ENCODE results near the gene PPL. TPM values are rescaled to one million over a fixed set of nuclear protein-coding genes. Genes with fewer than 3 reads are reported as not detected.

The PPL gene
- total RNA-seq, 2 experiments from 2014 or later: 0.05 TPM; not detected in 1

DNA sequence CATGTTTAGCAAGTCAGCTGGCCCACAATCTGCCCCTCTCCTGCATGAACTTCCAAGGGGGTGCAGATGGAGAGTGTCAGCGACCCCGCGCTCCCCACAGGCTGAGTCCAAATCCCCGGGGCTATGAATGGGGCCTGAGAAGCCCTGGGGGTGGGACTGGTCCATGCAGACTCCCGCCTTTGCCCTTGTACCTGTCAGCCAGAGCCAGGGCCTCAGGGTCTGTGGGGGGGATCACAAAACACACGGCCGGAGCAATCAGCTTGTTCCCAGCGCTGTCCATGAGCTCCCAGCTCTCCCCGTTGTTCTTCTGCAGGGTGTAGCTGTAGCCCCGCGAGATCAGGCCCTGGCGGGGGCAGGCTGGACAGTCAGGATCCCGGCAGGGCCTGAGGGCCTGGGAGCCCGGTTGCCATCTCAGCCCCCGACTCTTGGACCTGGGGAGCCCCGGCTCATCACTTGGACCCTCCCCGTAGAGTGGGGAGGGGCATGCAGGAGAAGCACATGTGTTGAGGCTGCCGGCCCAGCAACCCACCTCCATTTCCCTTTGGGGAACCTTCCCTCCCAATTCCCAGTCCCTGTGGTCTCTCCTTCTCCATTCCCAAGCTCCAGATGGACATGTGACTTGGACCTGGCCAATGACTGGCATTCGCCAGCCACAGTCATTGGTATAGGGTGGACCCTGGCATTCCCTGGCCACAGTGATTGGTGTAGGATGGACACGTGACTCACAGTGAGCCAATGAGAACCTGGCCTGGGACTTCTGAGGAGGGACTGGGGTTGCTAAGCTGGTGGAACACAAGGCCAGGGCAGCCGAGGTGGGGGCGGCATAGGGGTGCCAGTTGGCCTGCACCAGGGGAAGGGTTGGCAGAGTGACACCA, 42.4 kb downstream of the PPL start:
- Mint-ChIP-seq H3K4me1 (ENCODE audit: low read depth) (no peaks in the 10 kb centered on the region), H3K27ac (no peak overlapping the region), H3K4me3 (no peak overlapping the region), H3K9me3 (no peaks in the 10 kb centered on the region), H3K27me3 (no peaks in the 10 kb centered on the region), H3K36me3 (no peaks in the 10 kb centered on the region)
- intact Hi-C loops (cut with micrococcal nuclease): no loop called here
- CTCF ChIA-PET: no interaction called here
- no peak for DNase-seq
- POLR2A ChIA-PET: no interaction called here

DNA sequence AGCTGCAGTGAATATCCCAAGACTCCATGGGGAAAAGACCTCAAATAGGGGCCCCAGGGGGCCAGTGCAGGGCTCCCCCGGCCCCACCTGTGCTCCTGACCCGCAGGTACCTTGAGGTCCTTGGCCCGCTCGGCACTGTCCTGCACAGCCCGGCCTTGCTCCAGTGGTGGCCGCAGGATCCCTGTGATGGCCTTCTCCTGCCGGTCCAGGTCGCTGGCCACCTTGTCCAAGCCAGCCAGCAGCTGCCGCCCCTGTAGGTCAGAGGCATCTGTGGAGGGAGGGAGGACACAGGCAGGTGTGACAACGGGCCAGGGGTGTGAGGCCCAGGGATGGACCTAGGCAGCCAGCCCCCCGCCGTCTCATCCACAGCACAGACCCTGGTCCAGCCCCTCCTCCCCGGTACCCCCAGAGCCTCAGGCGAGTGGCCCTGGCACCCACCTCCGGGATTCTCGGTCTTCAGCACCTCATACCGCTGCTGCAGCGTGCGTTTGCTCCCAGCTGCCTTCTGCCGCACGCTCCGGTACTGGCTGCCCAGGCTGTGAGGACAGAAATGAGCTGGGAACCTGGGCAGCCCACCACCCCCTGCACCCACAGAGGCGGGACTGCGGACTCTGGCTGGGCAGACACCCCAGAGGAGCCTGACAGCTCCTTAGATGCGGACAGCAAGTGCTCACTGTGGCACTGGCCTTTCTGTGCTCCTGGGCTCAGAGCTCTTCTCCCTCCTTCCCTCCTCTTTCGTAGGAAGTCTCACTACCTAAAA, 43.7 kb downstream of the PPL start:
- intact Hi-C loops (cut with micrococcal nuclease): no loop called here
- CTCF ChIA-PET: no interaction called here

DNA sequence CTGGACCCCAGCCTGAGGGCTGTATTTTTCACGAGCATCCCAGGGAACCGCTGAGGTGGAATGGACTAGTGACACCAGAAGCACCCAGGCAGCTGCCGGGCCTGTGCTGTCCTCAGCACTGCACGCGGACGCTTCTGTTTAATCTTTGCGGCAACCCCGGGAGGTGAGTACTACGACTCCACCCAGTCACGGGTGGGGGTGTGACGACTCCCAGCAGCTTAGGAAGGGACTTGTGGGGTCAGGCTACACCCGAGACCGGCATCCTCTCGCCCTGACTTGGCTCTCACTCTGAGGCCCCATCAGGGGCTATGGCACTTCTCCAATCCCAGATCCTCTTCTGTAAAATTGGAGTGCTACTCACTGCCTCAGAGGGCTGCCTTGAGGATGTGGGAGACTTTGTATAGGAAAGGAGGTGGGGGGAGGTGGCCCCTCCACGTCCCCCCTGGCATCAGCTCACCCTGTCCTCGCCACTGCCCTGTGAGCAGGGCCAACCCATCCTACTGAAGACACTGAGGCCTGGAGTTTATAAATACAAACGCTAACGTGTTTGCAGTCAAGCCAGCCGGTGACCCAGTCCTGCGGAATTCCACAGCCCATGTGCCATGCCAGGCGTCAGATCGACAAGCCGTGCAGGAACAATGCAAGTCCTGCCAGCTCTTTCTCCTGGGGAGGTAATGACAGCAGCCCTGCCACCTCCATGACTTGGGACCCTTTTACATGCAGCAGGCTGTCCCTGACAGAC, 44.4 kb downstream of the PPL start:
- no peak for DNase-seq
- CTCF ChIA-PET: no interaction called here
- intact Hi-C loops (cut with micrococcal nuclease): no loop called here
- no peaks in the 10 kb centered on the region for H3K9me3 Mint-ChIP-seq
- no peaks in the 10 kb centered on the region for H3K4me1 Mint-ChIP-seq (ENCODE audit: low read depth)
- H3K27me3 Mint-ChIP-seq: no peaks in the 10 kb centered on the region
- no peak overlapping the region for H3K27ac Mint-ChIP-seq
- H3K36me3 Mint-ChIP-seq: no peaks in the 10 kb centered on the region
- POLR2A ChIA-PET: interaction anchor here (1.0 kb wide), 1 partner anchor 18 kb away, joined by 3 read pairs; no protein-coding TSS in a partner anchor
- no peak overlapping the region for H3K4me3 Mint-ChIP-seq

More for the DNA sequence above, 43.7 kb downstream of the PPL start:
- POLR2A ChIA-PET: no interaction called here
- Mint-ChIP-seq H3K9me3 (no peaks in the 10 kb centered on the region), H3K4me1 (ENCODE audit: low read depth) (no peaks in the 10 kb centered on the region), H3K36me3 (no peaks in the 10 kb centered on the region), H3K27ac (no peak overlapping the region), H3K4me3 (no peak overlapping the region), H3K27me3 (no peaks in the 10 kb centered on the region)
- no peak for DNase-seq

DNA sequence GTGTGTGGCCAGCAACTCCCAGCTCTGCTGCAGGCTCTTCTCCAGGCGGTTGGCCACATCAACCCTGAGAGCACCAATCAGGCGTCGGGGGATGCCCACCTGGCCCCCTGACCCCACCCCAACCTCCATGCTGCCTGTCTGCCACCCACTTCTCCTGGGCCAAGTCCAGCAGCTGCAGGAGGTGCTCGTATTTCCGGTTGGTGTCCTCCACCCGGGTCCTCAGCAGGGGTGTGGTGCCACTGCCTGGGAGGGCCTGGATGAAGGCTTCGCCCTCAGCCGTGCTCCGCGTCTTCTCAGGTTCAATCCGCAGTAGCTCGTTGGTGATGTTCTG, 45.1 kb downstream of the PPL start:
- no peak overlapping the region for H3K4me3 Mint-ChIP-seq
- H3K27ac Mint-ChIP-seq: no peak overlapping the region
- no peaks in the 10 kb centered on the region for H3K9me3 Mint-ChIP-seq
- intact Hi-C loops (cut with micrococcal nuclease): no loop called here
- no peaks in the 10 kb centered on the region for H3K4me1 Mint-ChIP-seq (ENCODE audit: low read depth)
- ChIA-PET CTCF (no interaction called here), POLR2A (interaction anchor here (1.0 kb wide), 1 partner anchor 17 kb away, joined by 3 read pairs; no protein-coding TSS in a partner anchor)
- no peak for DNase-seq
- H3K36me3 Mint-ChIP-seq: no peaks in the 10 kb centered on the region
- H3K27me3 Mint-ChIP-seq: no peaks in the 10 kb centered on the region

DNA sequence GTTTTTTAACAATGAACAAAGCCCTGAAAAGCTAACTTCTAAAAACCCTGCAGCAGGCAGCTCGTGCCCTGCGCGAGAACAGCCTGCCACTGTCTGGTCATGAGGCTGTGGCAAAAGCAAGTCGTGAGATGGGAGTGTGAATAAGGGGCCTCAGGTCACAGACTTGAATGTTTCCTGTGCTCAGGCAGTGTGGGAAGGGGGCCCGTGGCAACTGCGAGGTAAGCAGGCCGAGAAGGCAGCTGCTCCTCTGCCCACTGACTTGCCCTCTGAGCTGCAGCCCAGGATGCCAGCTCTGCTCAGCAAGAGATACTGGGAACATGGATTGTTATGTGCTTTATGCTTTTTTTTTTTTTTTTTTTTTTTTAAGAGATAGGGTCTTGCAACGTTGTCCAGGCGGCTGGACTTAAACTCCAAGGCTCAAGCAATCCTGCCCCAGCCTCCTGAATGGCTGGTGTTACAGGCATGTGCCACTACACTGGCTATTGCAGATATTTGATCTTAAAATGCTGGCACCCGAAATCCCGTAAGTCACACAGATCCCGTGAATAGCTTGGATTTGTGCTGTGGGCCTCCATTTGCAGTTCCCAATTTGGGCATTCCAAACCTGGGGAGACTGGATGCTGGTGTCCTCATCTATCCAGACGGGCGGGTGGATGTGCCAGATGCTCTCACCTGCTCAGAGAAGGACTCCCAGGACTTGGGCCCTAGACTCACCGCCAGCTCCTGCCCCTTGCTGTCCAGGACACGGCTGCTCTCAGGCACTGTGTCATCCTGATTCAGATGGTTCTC, 45.7 kb downstream of the PPL start:
- POLR2A ChIA-PET: no interaction called here
- no peaks in the 10 kb centered on the region for H3K36me3 Mint-ChIP-seq
- no peak for DNase-seq
- no peaks in the 10 kb centered on the region for H3K9me3 Mint-ChIP-seq
- no peaks in the 10 kb centered on the region for H3K27me3 Mint-ChIP-seq
- H3K27ac Mint-ChIP-seq: no peak overlapping the region
- no peak overlapping the region for H3K4me3 Mint-ChIP-seq
- intact Hi-C loops (cut with micrococcal nuclease): no loop called here
- CTCF ChIA-PET: no interaction called here
- no peaks in the 10 kb centered on the region for H3K4me1 Mint-ChIP-seq (ENCODE audit: low read depth)

DNA sequence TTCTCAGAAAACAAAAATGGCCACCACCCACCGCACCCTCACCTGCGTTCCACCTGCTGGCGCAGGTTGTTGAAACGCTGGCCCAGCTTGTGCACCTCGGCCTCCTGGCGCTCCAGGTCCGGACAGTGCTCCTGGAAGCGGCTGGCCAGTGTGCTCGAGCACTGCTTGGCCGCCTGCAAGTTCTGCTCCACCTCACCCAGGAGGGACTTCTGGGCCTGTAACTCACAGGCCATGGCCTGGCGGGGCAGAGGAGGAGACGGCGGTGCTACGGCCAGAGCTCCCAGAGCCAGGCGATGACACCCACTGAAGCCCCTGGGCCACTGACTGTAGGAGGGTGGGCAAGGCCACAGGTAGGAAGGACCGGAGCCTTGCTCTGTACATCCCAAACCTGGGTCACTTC, 46.3 kb downstream of the PPL start:
- intact Hi-C loops (cut with micrococcal nuclease): no loop called here
- DNase-seq: no peak
- POLR2A ChIA-PET: no interaction called here
- Mint-ChIP-seq H3K27me3 (no peaks in the 10 kb centered on the region), H3K36me3 (peaks cover 3% of the 10 kb centered on the region), H3K9me3 (no peaks in the 10 kb centered on the region), H3K4me1 (ENCODE audit: low read depth) (no peaks in the 10 kb centered on the region), H3K27ac (no peak overlapping the region), H3K4me3 (no peak overlapping the region)
- CTCF ChIA-PET: no interaction called here

DNA sequence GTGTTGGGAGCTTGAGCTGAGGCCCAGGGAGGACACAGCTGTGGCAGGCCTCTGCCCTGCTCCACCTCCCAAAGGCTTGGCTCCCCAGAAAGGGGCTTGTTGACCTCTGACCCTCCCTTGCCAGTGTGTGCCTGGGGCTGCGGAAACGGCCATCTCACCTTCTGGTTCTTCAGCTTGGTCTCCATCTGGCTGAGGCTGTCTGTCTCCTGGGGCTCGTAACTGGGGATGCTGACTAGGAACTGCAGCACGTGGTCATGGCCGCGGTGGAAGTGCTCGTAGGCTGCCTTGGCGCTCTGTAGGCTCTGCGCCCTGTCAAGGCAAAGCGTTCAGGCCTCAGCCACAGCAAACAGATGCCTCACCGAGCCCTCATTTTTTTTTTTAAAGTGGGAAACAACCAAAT, 46.9 kb downstream of the PPL start:
- Mint-ChIP-seq H3K36me3 (peaks cover 7% of the 10 kb centered on the region), H3K27ac (no peak overlapping the region), H3K4me1 (ENCODE audit: low read depth) (no peaks in the 10 kb centered on the region), H3K4me3 (no peak overlapping the region), H3K27me3 (no peaks in the 10 kb centered on the region), H3K9me3 (no peaks in the 10 kb centered on the region)
- CTCF ChIA-PET: no interaction called here
- POLR2A ChIA-PET: no interaction called here
- intact Hi-C loops (cut with micrococcal nuclease): no loop called here
- DNase-seq: no peak

DNA sequence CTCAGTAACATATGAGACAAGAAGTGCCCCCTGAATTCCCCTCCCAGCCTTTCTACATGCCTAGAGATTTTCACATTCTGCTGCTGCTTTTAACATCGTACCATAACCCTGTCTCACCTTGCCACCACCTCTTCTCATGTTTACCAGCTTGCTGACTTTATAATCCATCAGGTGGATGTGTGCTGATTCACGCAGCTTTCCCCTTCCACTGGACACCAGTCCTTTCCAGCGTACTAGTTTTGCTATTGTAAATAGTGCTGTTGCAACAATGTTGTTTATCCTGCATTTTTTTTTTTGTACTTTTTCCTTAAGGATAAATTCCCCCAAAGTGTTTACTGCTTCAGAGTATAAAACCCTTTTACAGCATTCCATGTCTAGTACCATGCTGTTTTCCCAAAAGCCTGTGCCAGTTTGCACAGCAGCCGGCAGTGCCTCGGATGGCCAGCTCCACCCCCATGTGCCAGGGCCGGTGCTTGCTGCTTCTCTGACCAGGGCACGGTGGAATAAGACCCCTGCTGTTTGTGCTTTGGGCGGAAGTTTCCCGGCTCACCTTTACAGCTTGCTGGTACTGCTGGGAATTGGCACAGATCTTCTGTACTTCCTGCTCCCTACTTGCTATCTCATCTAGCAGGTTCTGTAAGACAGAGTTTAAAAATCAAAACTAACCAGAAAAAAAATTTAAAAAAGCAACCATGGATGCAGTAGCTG, 48.4 kb downstream of the PPL start:
- H3K36me3 Mint-ChIP-seq: peaks cover 19% of the 10 kb centered on the region
- H3K9me3 Mint-ChIP-seq: no peaks in the 10 kb centered on the region
- no peaks in the 10 kb centered on the region for H3K4me1 Mint-ChIP-seq (ENCODE audit: low read depth)
- CTCF ChIA-PET: interaction anchor here (0.8 kb wide), 1 partner anchor 238 kb away, joined by 3 read pairs; no protein-coding TSS in a partner anchor
- intact Hi-C loops (cut with micrococcal nuclease): no loop called here
- H3K27ac Mint-ChIP-seq: no peak overlapping the region
- no peaks in the 10 kb centered on the region for H3K27me3 Mint-ChIP-seq
- DNase-seq: no peak
- H3K4me3 Mint-ChIP-seq: no peak overlapping the region
- POLR2A ChIA-PET: no interaction called here

DNA sequence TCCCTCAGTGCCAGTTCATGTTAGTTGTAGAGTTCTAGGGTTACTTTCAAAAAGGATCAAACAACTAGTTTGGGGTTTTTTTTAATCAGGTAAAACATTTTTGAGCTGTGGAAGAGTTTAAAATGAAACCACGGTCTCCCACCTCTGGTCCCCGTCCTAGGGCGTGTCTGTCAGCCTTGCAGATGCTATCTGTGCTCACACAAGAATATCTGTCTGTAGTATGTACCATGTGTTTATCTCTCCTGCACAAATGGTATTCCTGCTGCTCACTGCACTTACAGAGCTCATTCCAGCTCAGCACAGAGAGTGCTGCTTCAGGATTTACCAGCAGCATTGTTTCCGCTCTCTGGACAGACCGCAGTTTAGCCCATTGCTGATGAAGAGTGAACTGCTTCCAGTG, 50.8 kb downstream of the PPL start:
- Mint-ChIP-seq H3K9me3 (no peaks in the 10 kb centered on the region), H3K4me1 (ENCODE audit: low read depth) (no peaks in the 10 kb centered on the region), H3K27ac (no peak overlapping the region), H3K4me3 (no peak overlapping the region), H3K36me3 (peaks cover 33% of the 10 kb centered on the region), H3K27me3 (no peaks in the 10 kb centered on the region)
- CTCF ChIA-PET: no interaction called here
- DNase-seq: no peak
- intact Hi-C loops (cut with micrococcal nuclease): no loop called here
- POLR2A ChIA-PET: no interaction called here

DNA sequence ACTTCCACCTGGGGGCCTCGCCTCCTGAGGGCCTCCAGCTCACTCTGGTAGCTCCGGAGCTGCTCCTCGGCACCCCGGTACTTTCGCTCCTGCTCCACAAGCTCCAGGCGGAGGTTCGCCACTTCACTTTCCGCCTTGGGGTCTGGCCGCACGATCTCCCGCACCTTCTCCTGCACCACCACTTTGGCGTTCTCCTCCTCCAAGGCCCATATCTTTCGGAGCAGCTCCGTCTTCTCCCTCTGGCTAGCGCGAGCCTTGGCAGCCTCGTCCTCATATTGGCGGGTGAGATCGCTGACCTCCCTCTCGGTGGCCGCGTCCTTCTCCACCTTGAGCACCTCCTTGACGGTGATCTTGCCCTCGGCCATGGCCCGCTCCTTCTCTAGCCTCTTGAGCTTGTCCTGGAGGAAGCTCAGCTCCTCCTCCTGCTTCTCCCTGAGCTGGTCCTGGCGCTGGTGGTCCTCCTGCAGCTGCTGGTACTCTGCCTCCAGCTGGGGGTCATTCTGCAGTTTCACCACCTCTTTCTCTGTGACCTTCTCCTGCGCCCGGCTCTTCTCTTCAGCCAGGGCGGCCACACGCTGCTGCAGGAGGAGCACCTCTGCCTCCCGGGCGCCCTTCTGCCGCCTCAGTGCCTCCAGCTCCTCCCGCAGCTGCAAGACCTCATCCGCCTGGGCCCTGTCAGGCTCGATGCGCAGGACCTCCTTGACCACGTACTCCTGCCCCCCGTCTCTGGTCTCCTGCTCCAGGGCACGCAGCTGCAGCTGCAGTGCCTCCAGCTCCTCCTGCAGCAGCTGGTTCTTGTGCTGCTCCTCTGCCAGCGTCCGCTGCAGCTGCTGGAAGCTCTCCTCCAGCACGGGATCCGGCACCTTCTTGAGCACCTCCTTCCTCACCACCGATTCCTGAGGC, 51.7 kb downstream of the PPL start:
- no peak for DNase-seq
- no peak overlapping the region for H3K4me3 Mint-ChIP-seq
- no peaks in the 10 kb centered on the region for H3K27me3 Mint-ChIP-seq
- peaks cover 35% of the 10 kb centered on the region for H3K36me3 Mint-ChIP-seq
- intact Hi-C loops (cut with micrococcal nuclease): no loop called here
- no peak overlapping the region for H3K27ac Mint-ChIP-seq
- ChIA-PET CTCF (interaction anchor here (0.5 to 1.1 kb wide), 3 partner anchors 7 to 71 kb away, joined by 3 to 6 read pairs (median 4); no protein-coding TSS in a partner anchor), POLR2A (no interaction called here)
- no peaks in the 10 kb centered on the region for H3K4me1 Mint-ChIP-seq (ENCODE audit: low read depth)
- no peaks in the 10 kb centered on the region for H3K9me3 Mint-ChIP-seq

DNA sequence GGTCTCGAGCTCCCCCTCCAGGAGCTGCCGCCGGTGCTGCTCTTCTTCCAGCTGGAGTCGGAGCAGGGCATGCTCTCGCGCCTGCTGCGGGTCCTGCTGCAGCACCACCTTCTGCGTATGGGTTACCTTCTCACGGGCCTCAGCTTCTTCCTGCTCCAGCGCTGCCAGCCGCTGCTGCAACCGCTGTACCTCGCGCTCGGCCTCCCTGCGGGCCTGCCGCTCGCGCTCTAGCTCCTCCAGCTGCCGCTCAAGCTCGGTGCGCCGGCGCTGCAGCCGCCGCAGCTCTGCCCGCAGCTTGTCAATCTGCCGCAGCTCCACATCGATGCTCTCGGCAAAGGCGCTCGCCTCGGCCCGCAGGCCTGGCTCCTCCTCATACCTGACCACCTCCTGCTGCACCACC, 52.7 kb downstream of the PPL start:
- ChIA-PET POLR2A (interaction anchor here (0.7 kb wide), 1 partner anchor 214 kb away, joined by 3 read pairs; no protein-coding TSS in a partner anchor), CTCF (interaction anchor here (1.1 kb wide), 1 partner anchor 72 kb away, joined by 4 read pairs; no protein-coding TSS in a partner anchor)
- intact Hi-C loops (cut with micrococcal nuclease): no loop called here
- no peaks in the 10 kb centered on the region for H3K4me1 Mint-ChIP-seq (ENCODE audit: low read depth)
- no peaks in the 10 kb centered on the region for H3K27me3 Mint-ChIP-seq
- DNase-seq: no peak
- H3K27ac Mint-ChIP-seq: no peak overlapping the region
- H3K36me3 Mint-ChIP-seq: peaks cover 35% of the 10 kb centered on the region
- H3K9me3 Mint-ChIP-seq: no peaks in the 10 kb centered on the region
- no peak overlapping the region for H3K4me3 Mint-ChIP-seq
